Ishikawa (cell line): ENCODE data around the gene THRB.

Experiments used
- CEBPB ChIP-seq: IDR thresholded peaks from 2 replicates; pipeline ENCODE4 v1.6.1; 2012
- CREB1 ChIP-seq: IDR thresholded peaks from 2 replicates; pipeline ENCODE4 v1.6.1; 2012; ENCODE audit warnings: low read depth
- EGR1 ChIP-seq: IDR thresholded peaks from 2 replicates; pipeline ENCODE4 v1.6.1; 2012
- EP300 ChIP-seq: IDR thresholded peaks from 2 replicates; pipeline ENCODE4 v1.6.1; 2012; ENCODE audit warnings: borderline replicate concordance
- FOXM1 ChIP-seq: IDR thresholded peaks from 2 replicates; pipeline ENCODE4 v1.6.1; 2012; ENCODE audit warnings: low read depth, borderline replicate concordance
- NFIC ChIP-seq: IDR thresholded peaks from 2 replicates; pipeline ENCODE4 v1.6.1; 2012
- RAD21 ChIP-seq: IDR thresholded peaks from 2 replicates; pipeline ENCODE4 v1.6.1; 2012; ENCODE audit warnings: low read depth
- TAF1 ChIP-seq: IDR thresholded peaks from 2 replicates; pipeline ENCODE4 v1.6.1; 2012; ENCODE audit warnings: low read depth, mild to moderate bottlenecking
- TCF12 ChIP-seq: IDR thresholded peaks from 2 replicates; pipeline ENCODE4 v1.6.1; 2012; ENCODE audit warnings: low read depth
- TEAD4 ChIP-seq: IDR thresholded peaks from 2 replicates; pipeline ENCODE4 v1.6.1; 2012
- USF1 ChIP-seq: IDR thresholded peaks from 2 replicates; pipeline ENCODE4 v1.6.1; 2012
- YY1 ChIP-seq: IDR thresholded peaks from 2 replicates; pipeline ENCODE4 v1.6.1; 2012; ENCODE audit warnings: low read depth
- ZBTB7A ChIP-seq: IDR thresholded peaks from 2 replicates; pipeline ENCODE4 v1.6.1; 2012; ENCODE audit warnings: low read depth
- TF ChIP-seq, protein P1 (sequence below): IDR thresholded peaks from 2 replicates; pipeline ENCODE4 v1.6.1; 2012; ENCODE audit warnings: low read depth, mild to moderate bottlenecking
- TF ChIP-seq, protein P2 (sequence below): IDR thresholded peaks from 2 replicates; pipeline ENCODE4 v1.6.1; 2012

Gene THRB

DNA sequence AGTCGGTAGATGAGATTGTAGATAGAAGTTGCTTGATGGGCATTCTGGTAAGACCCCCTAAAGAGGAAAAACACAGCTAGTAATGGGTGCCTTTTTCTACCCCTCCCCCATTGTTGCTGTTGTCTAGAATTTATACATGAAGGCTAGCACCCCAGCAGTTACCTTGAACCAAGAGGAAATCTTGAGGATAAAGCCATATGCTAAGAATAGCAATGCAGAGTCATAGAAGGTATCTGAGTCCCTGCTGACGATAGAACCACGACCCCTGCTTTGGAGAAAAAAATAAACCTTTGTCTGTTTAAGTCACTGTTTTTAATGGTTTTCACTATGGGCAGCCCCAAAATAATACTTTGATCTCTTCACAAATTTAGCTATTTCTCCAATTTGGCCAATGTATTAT is 162.6 kb downstream of the THRB start:
- TF ChIP-seq USF1 (no peak), YY1 (no peak), FOXM1 (no peak), TCF12 (no peak), NFIC (no peak), EP300 (no peak), TAF1 (no peak), TEAD4 (no peak), RAD21 (no peak), EGR1 (no peak), CREB1 (no peak), ZBTB7A (no peak), CEBPB (no peak)
- TF ChIP-seq, protein P1, sequence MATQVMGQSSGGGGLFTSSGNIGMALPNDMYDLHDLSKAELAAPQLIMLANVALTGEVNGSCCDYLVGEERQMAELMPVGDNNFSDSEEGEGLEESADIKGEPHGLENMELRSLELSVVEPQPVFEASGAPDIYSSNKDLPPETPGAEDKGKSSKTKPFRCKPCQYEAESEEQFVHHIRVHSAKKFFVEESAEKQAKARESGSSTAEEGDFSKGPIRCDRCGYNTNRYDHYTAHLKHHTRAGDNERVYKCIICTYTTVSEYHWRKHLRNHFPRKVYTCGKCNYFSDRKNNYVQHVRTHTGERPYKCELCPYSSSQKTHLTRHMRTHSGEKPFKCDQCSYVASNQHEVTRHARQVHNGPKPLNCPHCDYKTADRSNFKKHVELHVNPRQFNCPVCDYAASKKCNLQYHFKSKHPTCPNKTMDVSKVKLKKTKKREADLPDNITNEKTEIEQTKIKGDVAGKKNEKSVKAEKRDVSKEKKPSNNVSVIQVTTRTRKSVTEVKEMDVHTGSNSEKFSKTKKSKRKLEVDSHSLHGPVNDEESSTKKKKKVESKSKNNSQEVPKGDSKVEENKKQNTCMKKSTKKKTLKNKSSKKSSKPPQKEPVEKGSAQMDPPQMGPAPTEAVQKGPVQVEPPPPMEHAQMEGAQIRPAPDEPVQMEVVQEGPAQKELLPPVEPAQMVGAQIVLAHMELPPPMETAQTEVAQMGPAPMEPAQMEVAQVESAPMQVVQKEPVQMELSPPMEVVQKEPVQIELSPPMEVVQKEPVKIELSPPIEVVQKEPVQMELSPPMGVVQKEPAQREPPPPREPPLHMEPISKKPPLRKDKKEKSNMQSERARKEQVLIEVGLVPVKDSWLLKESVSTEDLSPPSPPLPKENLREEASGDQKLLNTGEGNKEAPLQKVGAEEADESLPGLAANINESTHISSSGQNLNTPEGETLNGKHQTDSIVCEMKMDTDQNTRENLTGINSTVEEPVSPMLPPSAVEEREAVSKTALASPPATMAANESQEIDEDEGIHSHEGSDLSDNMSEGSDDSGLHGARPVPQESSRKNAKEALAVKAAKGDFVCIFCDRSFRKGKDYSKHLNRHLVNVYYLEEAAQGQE: no peak
- TF ChIP-seq, protein P2, sequence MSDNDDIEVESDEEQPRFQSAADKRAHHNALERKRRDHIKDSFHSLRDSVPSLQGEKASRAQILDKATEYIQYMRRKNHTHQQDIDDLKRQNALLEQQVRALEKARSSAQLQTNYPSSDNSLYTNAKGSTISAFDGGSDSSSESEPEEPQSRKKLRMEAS: no peak

DNA sequence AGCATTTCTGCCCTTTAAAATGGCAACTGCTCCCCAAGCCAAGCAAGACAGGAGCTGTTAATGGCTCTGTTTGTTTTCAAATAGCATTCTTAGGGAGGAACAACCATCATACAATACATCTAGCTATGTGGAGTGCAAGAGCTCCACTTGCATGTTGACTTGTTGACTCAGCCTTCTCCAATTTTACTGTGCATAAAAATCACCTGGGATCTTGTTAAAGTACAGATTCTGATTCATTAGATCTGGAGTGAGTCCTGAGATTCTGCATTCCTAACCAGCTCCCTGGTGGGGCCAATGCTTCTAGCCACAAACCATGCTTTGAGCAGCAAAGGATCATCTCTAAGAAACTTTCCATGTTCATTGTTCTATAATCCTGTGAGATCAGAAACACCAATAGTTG is 171.4 kb downstream of the THRB start:
- TF ChIP-seq CREB1 (no peak), NFIC (no peak), FOXM1 (no peak), EP300 (no peak), USF1 (no peak), CEBPB (no peak), TAF1 (no peak), YY1 (no peak), EGR1 (no peak), TEAD4 (no peak), RAD21 (no peak), ZBTB7A (no peak), TCF12 (no peak)
- TF ChIP-seq, protein P1: no peak
- TF ChIP-seq, protein P2: no peak

DNA sequence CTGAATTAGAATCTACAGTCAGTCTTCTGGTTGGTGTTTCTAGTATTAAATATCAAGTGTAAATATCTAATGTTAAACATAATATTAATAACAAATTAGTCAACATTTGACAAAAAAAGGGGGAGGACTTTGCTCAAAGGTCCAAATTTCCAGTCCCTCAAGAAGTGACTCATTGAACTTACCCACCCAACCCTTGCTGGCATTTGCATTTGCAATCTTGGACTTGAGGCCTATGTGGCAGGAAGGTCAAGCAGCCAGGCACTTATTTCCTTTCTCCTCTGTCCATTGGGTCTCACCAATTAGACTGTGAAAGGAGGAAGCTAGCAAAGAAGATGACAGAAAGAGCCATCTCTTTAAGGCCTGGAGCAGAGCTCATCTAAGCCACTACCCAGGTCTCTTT is 174.0 kb downstream of the THRB start:
- no peak for TF ChIP-seq CREB1
- no peak for TF ChIP-seq CEBPB
- TF ChIP-seq ZBTB7A: no peak

- TF ChIP-seq TEAD4 (peak; percentile 83), NFIC (0 out of 2 replicates have a peak, but pooled peaks have one; percentile 26), CREB1 (no peak), EP300 (peak; percentile 46; the same call in 1 of the 2 replicates)
- TF ChIP-seq, protein P1: no peak
These were observed 175.9 kb downstream of the THRB start for GRCh38 chr3:24318677-24319287.

- TF ChIP-seq CEBPB (no peak), FOXM1 (no peak), EGR1 (no peak), USF1 (no peak), TEAD4 (no peak), ZBTB7A (no peak), TAF1 (no peak), TCF12 (no peak), CREB1 (no peak), YY1 (no peak), EP300 (no peak), NFIC (no peak), RAD21 (no peak)
- TF ChIP-seq, protein P1: no peak
- TF ChIP-seq, protein P2: no peak
These were observed 177.7 kb downstream of the THRB start for GRCh38 chr3:24316887-24317383.
